ENCODE data around the gene CDK13. TPM values are rescaled to one million over a fixed set of nuclear protein-coding genes. Genes with fewer than 3 reads are reported as not detected.

Gene CDK13
- total and polyA plus RNA-seq, 9 of the 15 experiments (the other 6 are each of a cell fraction or from before 2014, with no cell fraction given), result 9.8 to 46.1 (median 32.4) TPM

- TF ChIP-seq THRB (CRISPR knock-in tag; conservative IDR thresholded peaks at IDR 0.05) (no peak), MTA2 (IDR thresholded peaks at IDR 0.05; ENCODE audit: low read depth) (no peak), RBFOX2 (IDR thresholded peaks at IDR 0.05; ENCODE audit: low read depth, low read length) (peak; percentile 75), SMARCA4 (IDR thresholded peaks at IDR 0.05) (no peak), ZNF592 (IDR thresholded peaks at IDR 0.05) (peak; percentile 24; the same call in 1 of the 2 replicates), ZNF584 (CRISPR knock-in tag; IDR thresholded peaks at IDR 0.05; ENCODE audit: low read depth) (no peak), MED1 (CRISPR knock-in tag; IDR thresholded peaks at IDR 0.05; ENCODE audit: borderline replicate concordance) (no peak), ETV1 (tag; conservative IDR thresholded peaks at IDR 0.05; ENCODE audit: low read depth) (no peak; the same call in 1 of the 2 replicates), PHF8 (IDR thresholded peaks at IDR 0.05; ENCODE audit: borderline replicate concordance, low read length) (peak; percentile 72; the same call in 1 of the 2 replicates), ZNF263 (CRISPR knock-in tag; IDR thresholded peaks at IDR 0.05; ENCODE audit: borderline replicate concordance) (no peak), PML (IDR thresholded peaks at IDR 0.05; ENCODE audit: low read length) (peak; percentile 27; the same call in 1 of the 2 replicates), ZC3H8 (IDR thresholded peaks at IDR 0.05) (no peak), FIP1L1 (IDR thresholded peaks at IDR 0.05; ENCODE audit: low read depth, low read length, poor library complexity, severe bottlenecking) (peak; percentile 89), MAFK (IDR thresholded peaks at IDR 0.05; ENCODE audit: low read length) (no peak), ZNF561 (CRISPR knock-in tag; conservative IDR thresholded peaks at IDR 0.05) (no peak), FOXO4 (CRISPR knock-in tag; IDR thresholded peaks at IDR 0.05) (no peak), PYGO2 (tag; IDR thresholded peaks at IDR 0.05) (no peak), U2AF2 (optimal IDR thresholded peaks at IDR 0.05; ENCODE audit: low read depth, low read length) (no peak), MTA1 (IDR thresholded peaks at IDR 0.05; ENCODE audit: borderline replicate concordance) (no peak), MAZ (CRISPR knock-in tag; conservative IDR thresholded peaks at IDR 0.05 in 1 of 2, IDR thresholded peaks at IDR 0.05 in 1 of 2) (peak; percentile 56 to 62; a peak in 2 of 4 replicates), CCNT2 (IDR thresholded peaks at IDR 0.05; ENCODE audit: borderline replicate concordance, extremely low read depth, insufficient read length, low read depth, low read length) (peak; percentile 43), PTTG1 (tag; IDR thresholded peaks at IDR 0.05; ENCODE audit: low read depth) (no peak), ZNF717 (CRISPR knock-in tag; IDR thresholded peaks at IDR 0.05) (no peak)
These were observed at the start of gene CDK13 (continued) for GRCh38 chr7:39949971-39950472.
